HepG2 (cell line): ENCODE results near the gene PSMG4. TPM values are rescaled to one million over a fixed set of nuclear protein-coding genes. Genes with fewer than 3 reads are reported as not detected.

ENCODE experiments used
- CENPT ChIP-seq: sonication (generic); formaldehyde crosslinking; IDR thresholded peaks from 2 replicates; pipeline ENCODE4 v1.8.0; 2022; ENCODE audit warnings: low read depth, mild to moderate bottlenecking, moderate library complexity, missing genetic modification reagents
- CENPX ChIP-seq: sonication (generic); formaldehyde crosslinking; IDR thresholded peaks from 2 replicates; pipeline ENCODE4 v1.9.0; 2021; ENCODE audit warnings: mild to moderate bottlenecking, missing genetic modification reagents, moderate library complexity
- DRAP1 ChIP-seq: IDR thresholded peaks from 2 replicates; pipeline ENCODE4 v1.6.1; 2016; ENCODE audit warnings: missing genetic modification reagents, missing compliant biosample characterization
- FOXA1 ChIP-seq, 2 experiments: fragments of 450-650 bp in 1 of 2; sonication (generic) in 1 of 2; formaldehyde crosslinking in 1 of 2; IDR thresholded peaks; 2 replicates each; pipeline versions ENCODE4 v1.4.0 to v1.6.1; 2016 to 2020; ENCODE audit warnings: missing genetic modification reagents in 1 of 2
- HINFP ChIP-seq: sonication (generic); formaldehyde crosslinking; IDR thresholded peaks from 2 replicates; pipeline ENCODE4 v1.4.0; 2020; ENCODE audit warnings: low read depth, mild to moderate bottlenecking, missing genetic modification reagents
- IKZF4 ChIP-seq: sonication (generic); formaldehyde crosslinking; IDR thresholded peaks from 2 replicates; pipeline ENCODE4 v1.5.1; 2020; ENCODE audit warnings: borderline replicate concordance, mild to moderate bottlenecking, low read depth, missing genetic modification reagents; ENCODE audit errors: not compliant biosample characterization
- ISX ChIP-seq: sonication (generic); formaldehyde crosslinking; conservative IDR thresholded peaks from 2 replicates; pipeline ENCODE4 v1.5.0; 2020; ENCODE audit warnings: missing genetic modification reagents
- JUN ChIP-seq: sonication (generic); formaldehyde crosslinking; IDR thresholded peaks from 2 replicates; pipeline ENCODE4 v1.4.0; 2020; ENCODE audit warnings: mild to moderate bottlenecking, missing genetic modification reagents
- KAT7 ChIP-seq: IDR thresholded peaks from 2 replicates; pipeline ENCODE4 v1.6.1; 2018; ENCODE audit warnings: borderline replicate concordance, missing compliant biosample characterization
- KLF6 ChIP-seq: IDR thresholded peaks from 2 replicates; pipeline ENCODE4 v1.8.0; 2016; ENCODE audit warnings: missing biosample characterization, missing genetic modification reagents
- RAD21 ChIP-seq: fragments of 450-650 bp; formaldehyde crosslinking; IDR thresholded peaks from 2 replicates; pipeline ENCODE4 v1.5.0; 2020; ENCODE audit warnings: mild to moderate bottlenecking
- REXO4 ChIP-seq: sonication (generic); formaldehyde crosslinking; IDR thresholded peaks from 2 replicates; pipeline ENCODE4 v1.8.0; 2022; ENCODE audit warnings: missing genetic modification reagents, mild to moderate bottlenecking, borderline replicate concordance
- SP4 ChIP-seq: sonication (generic); formaldehyde crosslinking; IDR thresholded peaks from 2 replicates; pipeline ENCODE4 v1.8.1; 2023; ENCODE audit warnings: mild to moderate bottlenecking, missing genetic modification reagents
- ZBTB7A ChIP-seq: sonication (generic); formaldehyde crosslinking; IDR thresholded peaks from 2 replicates; pipeline ENCODE4 v1.8.0; 2022; ENCODE audit warnings: mild to moderate bottlenecking, missing genetic modification reagents
- ZNF343 ChIP-seq: sonication (generic); formaldehyde crosslinking; IDR thresholded peaks from 2 replicates; pipeline ENCODE4 v1.4.0; 2020; ENCODE audit warnings: mild to moderate bottlenecking, missing genetic modification reagents
- ZNF577 ChIP-seq: sonication (generic); formaldehyde crosslinking; IDR thresholded peaks from 2 replicates; pipeline ENCODE4 v1.4.0; 2020; ENCODE audit warnings: mild to moderate bottlenecking, low read depth, missing genetic modification reagents, borderline replicate concordance
- ZNF737 ChIP-seq: sonication (generic); formaldehyde crosslinking; IDR thresholded peaks from 2 replicates; pipeline ENCODE4 v1.5.0; 2020; ENCODE audit warnings: missing genetic modification reagents, mild to moderate bottlenecking, borderline replicate concordance
- ZNF768 ChIP-seq: sonication (generic); formaldehyde crosslinking; IDR thresholded peaks from 2 replicates; pipeline ENCODE4 v1.4.0; 2020; ENCODE audit warnings: missing genetic modification reagents
- ZNF773 ChIP-seq: sonication (generic); formaldehyde crosslinking; IDR thresholded peaks from 2 replicates; pipeline ENCODE4 v1.4.0; 2020; ENCODE audit warnings: missing genetic modification reagents, borderline replicate concordance
- ZNF841 ChIP-seq: sonication (generic); formaldehyde crosslinking; IDR thresholded peaks from 2 replicates; pipeline ENCODE4 v1.8.1; 2023; ENCODE audit warnings: missing genetic modification reagents, borderline replicate concordance
- ZSCAN21 ChIP-seq: sonication (generic); formaldehyde crosslinking; IDR thresholded peaks from 2 replicates; pipeline ENCODE4 v1.8.0; 2022; ENCODE audit warnings: mild to moderate bottlenecking, missing genetic modification reagents, moderate library complexity, borderline replicate concordance
- polyA plus RNA-seq, 8 experiments: library from polyadenylated mRNA; depleted of rRNA in 3 of 8; stranded (reverse) in 7 of 8; unstranded in 1 of 8; fragments of >200 nt; fragmentation: Illumina TruSeq in 4 of 8; extraction: Trizol in 4 of 8; gene quantifications; 2 replicates each; pipeline versions ENCODE4 v1.2.1 to v1.2.3, GENCODE V29; 2011 to 2016; ENCODE audit warnings: low read depth in 4 of 8, missing spikeins in 1 of 8, mixed read lengths in 1 of 8; ENCODE audit not compliant: insufficient read depth in 1 of 8
- total RNA-seq, 5 experiments: library from RNA; depleted of rRNA; stranded (reverse); fragments of >200 nt; fragmentation: Illumina TruSeq; extraction: Trizol; gene quantifications; 2 replicates each; pipeline ENCODE4 v1.2.3, GENCODE V29; 2016; ENCODE audit warnings: low read depth in 1 of 5
- TF ChIP-seq, protein P1 (sequence below): IDR thresholded peaks from 2 replicates; pipeline ENCODE4 v1.6.1; 2016; ENCODE audit warnings: missing compliant biosample characterization, missing genetic modification reagents, borderline replicate concordance
- TF ChIP-seq, protein P2 (sequence below): sonication (generic); formaldehyde crosslinking; IDR thresholded peaks from 2 replicates; pipeline ENCODE4 v1.5.0; 2020; ENCODE audit warnings: mild to moderate bottlenecking, missing genetic modification reagents, moderate library complexity
- TF ChIP-seq, protein P3 (sequence below): sonication (generic); formaldehyde crosslinking; IDR thresholded peaks from 2 replicates; pipeline ENCODE4 v1.5.0; 2020; ENCODE audit warnings: missing genetic modification reagents, mild to moderate bottlenecking, borderline replicate concordance

PSMG4 gene
- total and polyA plus RNA-seq, 2 of the 13 experiments (the other 11 are each of a cell fraction or from before 2014, with no cell fraction given) = 28.5 to 32.8 TPM

DNA sequence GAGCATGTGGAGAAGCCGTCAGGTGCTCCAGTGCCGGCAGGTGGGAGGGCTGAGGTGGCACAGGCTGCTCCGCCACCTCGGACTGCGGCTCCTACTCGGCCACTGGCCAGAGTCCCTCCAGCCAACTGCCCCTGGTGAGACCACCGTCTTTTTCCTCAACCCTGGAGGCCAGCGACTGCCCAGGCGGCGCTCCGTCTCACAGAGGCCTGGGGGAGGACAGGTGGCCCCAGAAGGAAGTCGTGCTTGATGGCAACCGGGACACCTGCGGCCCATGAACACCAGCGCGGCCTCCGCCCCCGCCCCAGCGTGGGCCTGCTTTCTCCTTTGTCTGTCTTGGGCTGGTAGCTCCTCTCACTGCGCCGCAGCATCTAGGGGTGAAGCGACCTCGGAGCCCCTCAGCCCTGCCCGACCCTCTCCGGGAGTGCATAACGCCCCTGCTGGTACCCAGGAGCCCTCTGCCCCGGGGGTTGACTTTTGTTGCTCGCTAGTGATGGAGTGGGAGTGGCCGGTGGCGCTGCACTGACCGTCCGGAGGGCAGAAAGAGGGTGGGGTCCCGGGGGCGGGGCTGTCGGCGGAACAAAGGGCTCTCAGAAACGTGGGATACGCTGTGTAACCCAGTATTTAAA lies 30.6 kb upstream of the PSMG4 start (continued):
- TF ChIP-seq FOXA1 (IDR thresholded peaks at IDR 0.05) (no peak), FOXA1 (CRISPR knock-in tag; IDR thresholded peaks at IDR 0.05) (no peak), KLF6 (CRISPR knock-in tag) (no peak), ZSCAN21 (CRISPR knock-in tag) (no peak), ZBTB7A (CRISPR knock-in tag) (peak; percentile 18; the same call in 1 of the 2 replicates), IKZF4 (CRISPR knock-in tag) (no peak), ZNF577 (CRISPR knock-in tag) (no peak), ZNF841 (no peak), ZNF768 (CRISPR knock-in tag) (0 out of 2 replicates have a peak, but pooled peaks have one; percentile 32), ISX (CRISPR knock-in tag) (no peak), HINFP (CRISPR knock-in tag) (no peak), RAD21 (CRISPR knock-in tag) (no peak), ZNF737 (CRISPR knock-in tag) (no peak), ZNF343 (CRISPR knock-in tag) (no peak), DRAP1 (CRISPR knock-in tag) (no peak), CENPT (CRISPR knock-in tag) (no peak), KAT7 (CRISPR knock-in tag) (no peak), JUN (CRISPR knock-in tag) (no peak), REXO4 (CRISPR knock-in tag) (no peak), ZNF773 (CRISPR knock-in tag) (no peak), SP4 (CRISPR knock-in tag) (no peak), CENPX (no peak)
- TF ChIP-seq, protein P1, sequence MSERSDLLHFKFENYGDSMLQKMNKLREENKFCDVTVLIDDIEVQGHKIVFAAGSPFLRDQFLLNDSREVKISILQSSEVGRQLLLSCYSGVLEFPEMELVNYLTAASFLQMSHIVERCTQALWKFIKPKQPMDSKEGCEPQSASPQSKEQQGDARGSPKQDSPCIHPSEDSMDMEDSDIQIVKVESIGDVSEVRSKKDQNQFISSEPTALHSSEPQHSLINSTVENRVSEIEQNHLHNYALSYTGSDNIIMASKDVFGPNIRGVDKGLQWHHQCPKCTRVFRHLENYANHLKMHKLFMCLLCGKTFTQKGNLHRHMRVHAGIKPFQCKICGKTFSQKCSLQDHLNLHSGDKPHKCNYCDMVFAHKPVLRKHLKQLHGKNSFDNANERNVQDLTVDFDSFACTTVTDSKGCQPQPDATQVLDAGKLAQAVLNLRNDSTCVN (CRISPR knock-in tag) = no peak
- TF ChIP-seq, protein P2, sequence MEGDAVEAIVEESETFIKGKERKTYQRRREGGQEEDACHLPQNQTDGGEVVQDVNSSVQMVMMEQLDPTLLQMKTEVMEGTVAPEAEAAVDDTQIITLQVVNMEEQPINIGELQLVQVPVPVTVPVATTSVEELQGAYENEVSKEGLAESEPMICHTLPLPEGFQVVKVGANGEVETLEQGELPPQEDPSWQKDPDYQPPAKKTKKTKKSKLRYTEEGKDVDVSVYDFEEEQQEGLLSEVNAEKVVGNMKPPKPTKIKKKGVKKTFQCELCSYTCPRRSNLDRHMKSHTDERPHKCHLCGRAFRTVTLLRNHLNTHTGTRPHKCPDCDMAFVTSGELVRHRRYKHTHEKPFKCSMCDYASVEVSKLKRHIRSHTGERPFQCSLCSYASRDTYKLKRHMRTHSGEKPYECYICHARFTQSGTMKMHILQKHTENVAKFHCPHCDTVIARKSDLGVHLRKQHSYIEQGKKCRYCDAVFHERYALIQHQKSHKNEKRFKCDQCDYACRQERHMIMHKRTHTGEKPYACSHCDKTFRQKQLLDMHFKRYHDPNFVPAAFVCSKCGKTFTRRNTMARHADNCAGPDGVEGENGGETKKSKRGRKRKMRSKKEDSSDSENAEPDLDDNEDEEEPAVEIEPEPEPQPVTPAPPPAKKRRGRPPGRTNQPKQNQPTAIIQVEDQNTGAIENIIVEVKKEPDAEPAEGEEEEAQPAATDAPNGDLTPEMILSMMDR (CRISPR knock-in tag) = peak; percentile 20; the same call in 1 of the 2 replicates
- TF ChIP-seq, protein P3, sequence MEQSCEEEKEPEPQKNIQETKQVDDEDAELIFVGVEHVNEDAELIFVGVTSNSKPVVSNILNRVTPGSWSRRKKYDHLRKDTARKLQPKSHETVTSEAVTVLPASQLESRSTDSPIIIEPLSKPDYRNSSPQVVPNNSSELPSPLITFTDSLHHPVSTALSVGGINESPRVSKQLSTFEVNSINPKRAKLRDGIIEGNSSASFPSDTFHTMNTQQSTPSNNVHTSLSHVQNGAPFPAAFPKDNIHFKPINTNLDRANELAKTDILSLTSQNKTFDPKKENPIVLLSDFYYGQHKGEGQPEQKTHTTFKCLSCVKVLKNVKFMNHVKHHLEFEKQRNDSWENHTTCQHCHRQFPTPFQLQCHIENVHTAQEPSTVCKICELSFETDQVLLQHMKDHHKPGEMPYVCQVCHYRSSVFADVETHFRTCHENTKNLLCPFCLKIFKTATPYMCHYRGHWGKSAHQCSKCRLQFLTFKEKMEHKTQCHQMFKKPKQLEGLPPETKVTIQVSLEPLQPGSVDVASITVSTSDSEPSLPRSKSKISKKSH (CRISPR knock-in tag) = peak; percentile 50; the same call in 1 of the 2 replicates
